Psoas muscle (tissue), 8 donors: ENCODE data around the gene FAM219B. TPM values are rescaled to one million over a fixed set of nuclear protein-coding genes. Genes with fewer than 3 reads are reported as not detected.
A peak's percentile ranks its signal among the peaks of the same experiment; 100 is the strongest.
"Not testable (repeated sequence)": the region's sequence is repeated elsewhere in the genome, so short reads cannot be mapped to it uniquely, and the experiment has no call there.

Experiments used
- ATAC-seq, 4 donors: fragments of 200-7000 bp; cut with Tn5 transposase; one replicate each; pipeline ENCODE4 v1.9.1; 2020; ENCODE audit warnings: moderate library complexity in 3 of 4, mild to moderate bottlenecking in 2 of 4
- DNase-seq, 2 donors: peaks; one replicate each; pipeline ENCODE4 v3.0.0-alpha.2; 2020
- H3K27ac ChIP-seq: fragments of 200-600 bp; one replicate; pipeline ENCODE4 v1.8.0; 2022
- H3K27me3 ChIP-seq, 3 donors: fragments of 200-600 bp in 1 of 3; one replicate each; pipeline versions ENCODE4 v1.6.1 to v1.8.0; 2013 to 2022; ENCODE audit warnings: low read length in 2 of 3, mild to moderate bottlenecking in 2 of 3, moderate library complexity in 1 of 3; ENCODE audit not compliant: insufficient read depth in 3 of 3
- H3K36me3 ChIP-seq, 2 donors: fragments of 200-600 bp in 1 of 2; one replicate each; pipeline versions ENCODE4 v1.6.1 to v1.8.0; 2013 to 2022; ENCODE audit warnings: low read depth in 1 of 2, mild to moderate bottlenecking in 1 of 2, moderate library complexity in 1 of 2; ENCODE audit not compliant: insufficient read depth in 1 of 2
- H3K4me1 ChIP-seq: fragments of 200-600 bp; one replicate; pipeline ENCODE4 v1.8.0; 2022
- H3K4me3 ChIP-seq: fragments of 200-600 bp; one replicate; pipeline ENCODE4 v1.8.0; 2022; ENCODE audit warnings: mild to moderate bottlenecking
- H3K9me3 ChIP-seq: fragments of 200-600 bp; one replicate; pipeline ENCODE4 v1.8.0; 2022
- CTCF ChIP-seq: fragments of 200-600 bp; IDR thresholded peaks from one replicate; pipeline ENCODE4 v1.8.0; 2022; ENCODE audit warnings: antibody characterized with exemption
- WGBS, 3 donors: extraction: QIAGEN DNeasy Blood & Tissue Kit; methylation state at CpG; one replicate each; pipeline versions ENCODE4 v1.1.6 to v1.1.7; 2013; 5-methylcytosine and 5-hydroxymethylcytosine counted together
- intact Hi-C, 2 donors: fragments of 100-400 bp; cut with DNase I; formaldehyde crosslinking; loops; one replicate each; pipeline versions ENCODE4 v1.11.0 to v1.14.2; 2022
- polyA plus RNA-seq, 3 donors: library from polyadenylated mRNA; stranded (reverse); fragments of 200-250 nt; gene quantifications; one replicate each; pipeline ENCODE4 v1.2.3, GENCODE V29; 2013
- total RNA-seq, 4 donors: library from RNA; stranded (reverse); fragmentation: NEBNext Ultra II Directional in 2 of 4; extraction: Animal tissue kit (Norgen Biotek cat#: 25700) in 2 of 4; gene quantifications; one replicate each; pipeline versions ENCODE4 v1.2.1 to v1.2.4, GENCODE V29; 2021 to 2023
- donor health status: healthy with polysubstance abuse.
- donor health status: DM: no; HTN: no; CAD: no; lungs with moderate emphysema.
- donor health status: Bipolar disorder and iron deficiency.
- donor health status: healthy.
- donor health status: DM: yes; HTN: yes; CAD: no.
- donor health status: DM: no; HTN: no; CAD: no.
- donor health status: DM: no; HTN: no; CAD: no.
- donor health status: DM: yes; HTN: yes; CAD: no.

The FAM219B gene
- total and polyA plus RNA-seq, 7 donors: 26.5 to 78.0 (median 48.4) TPM

DNA sequence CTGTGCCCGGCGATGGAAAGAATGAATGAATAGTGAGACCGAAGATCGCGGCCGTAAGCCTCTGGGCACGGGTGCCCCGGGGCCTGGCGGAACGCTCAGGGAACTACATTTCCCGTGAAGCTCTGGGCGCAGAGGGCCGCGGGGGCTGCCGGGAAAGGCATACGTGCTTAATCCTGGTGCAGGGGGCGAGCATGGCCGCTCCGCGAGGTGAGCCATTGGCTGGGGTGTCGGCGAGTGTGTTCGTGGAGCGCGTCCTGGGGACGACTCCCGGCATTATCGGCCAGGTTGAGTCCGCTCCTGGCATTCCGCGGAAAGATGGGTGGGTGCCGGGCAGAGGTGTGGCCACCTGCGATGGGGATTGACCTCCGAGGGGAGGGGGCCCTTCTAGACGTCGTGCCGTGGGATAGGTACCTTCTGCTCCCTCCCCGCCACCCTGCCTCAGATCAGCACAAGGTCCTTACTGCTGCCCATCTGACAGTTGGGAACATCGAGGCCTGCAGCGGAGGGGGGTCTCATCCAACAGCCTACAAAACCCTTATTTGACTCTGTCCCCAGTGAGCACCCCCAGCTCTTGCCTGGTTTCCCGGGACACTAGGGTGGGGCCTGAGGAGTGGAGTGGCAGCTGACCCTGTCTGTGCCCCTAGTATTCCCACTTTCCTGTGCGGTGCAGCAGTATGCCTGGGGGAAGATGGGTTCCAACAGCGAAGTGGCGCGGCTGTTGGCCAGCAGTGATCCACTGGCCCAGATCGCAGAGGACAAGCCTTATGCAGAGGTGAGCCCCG is 16.6 kb downstream of the FAM219B start, which contains the start of gene MPI:
Gene MPI (plus strand): TSS at position 160 of the 782 bp plus-strand sequence. CDS start 32 bp downstream, at position 192.
- intact Hi-C loops: no loop called here
- peak; percentile 6 for TF ChIP-seq CTCF
- ATAC-seq (peak; percentile 94 to 98 (median 95)), DNase-seq (peak; percentile 86 to 91)
- Histone ChIP-seq H3K27ac (peak within 1 kb of the TSS; percentile 90), H3K4me1 (peaks cover 18% of the 10 kb centered on the region), H3K9me3 (no peaks in the 10 kb centered on the region), H3K27me3 (no peaks in the 10 kb centered on the region), H3K4me3 (peak within 1 kb of the TSS; percentile 95), H3K36me3 (peaks cover 0 to 31% of the 10 kb centered on the region in 2 donors)
- 1% methylated on average over 42 to 47 of the region's 47 CpGs for WGBS, 3 donors

DNA sequence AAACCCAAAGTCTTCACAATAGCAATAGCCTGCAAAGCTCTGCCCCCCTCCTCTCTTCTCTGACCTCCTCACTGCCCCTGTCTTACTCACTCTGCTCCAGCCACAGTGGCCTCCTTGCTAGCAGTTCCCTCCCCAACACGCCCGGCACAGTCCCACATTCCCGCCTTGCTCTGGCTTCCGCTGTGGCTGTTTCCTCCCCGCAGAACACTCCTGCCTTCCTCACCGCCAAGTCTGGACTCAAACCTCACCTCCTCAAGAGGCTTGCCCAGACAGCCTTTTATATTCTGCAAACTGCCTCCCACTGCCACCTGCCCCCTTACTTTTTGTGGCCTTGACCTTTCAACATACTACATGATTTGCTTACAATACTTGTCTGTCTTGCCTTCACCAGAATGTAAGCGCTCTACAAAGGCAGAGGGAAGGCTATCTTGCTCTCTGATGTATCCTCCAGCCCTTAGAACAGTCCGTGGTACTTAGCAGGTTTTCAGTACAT is 17.2 kb downstream of the FAM219B start:
- no peaks in the 10 kb centered on the region for H3K27me3 ChIP-seq
- intact Hi-C loops: no loop called here
- H3K4me1 ChIP-seq: peaks cover 18% of the 10 kb centered on the region
- peaks cover 0 to 26% of the 10 kb centered on the region in 2 donors for H3K36me3 ChIP-seq
- no peak for TF ChIP-seq CTCF
- ATAC-seq (peak; percentile 29 to 64 (median 44)), DNase-seq (peak; percentile 47 to 67)
- no peaks in the 10 kb centered on the region for H3K9me3 ChIP-seq
- peak overlapping the region; percentile 95 for H3K4me3 ChIP-seq
- peak overlapping the region; percentile 90 for H3K27ac ChIP-seq
- WGBS, 3 donors: 12 to 29% (median 16%) methylated on average over 8 of the region's 8 CpGs

DNA sequence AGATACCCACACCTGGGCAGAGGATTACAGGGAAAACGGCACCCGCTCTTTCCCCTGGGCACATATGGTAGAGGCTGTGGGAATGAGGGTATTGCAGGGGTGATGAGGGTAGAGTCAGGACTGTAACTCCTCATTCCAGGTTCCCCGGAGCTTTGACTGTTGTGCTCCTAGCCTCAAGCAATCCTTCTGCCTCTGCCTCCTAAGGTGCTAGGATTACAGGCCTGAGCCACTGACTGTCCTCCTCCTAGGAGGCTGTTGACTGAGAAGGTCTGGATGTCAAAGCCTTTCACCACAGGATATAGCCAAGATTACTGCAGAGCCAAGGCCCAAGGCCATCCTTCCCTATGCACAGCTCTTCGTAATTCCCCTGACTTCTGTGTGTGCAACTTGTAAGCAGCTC is 17.9 kb downstream of the FAM219B start:
- Histone ChIP-seq H3K4me3 (no peak overlapping the region), H3K27ac (peak overlapping the region; percentile 90)

DNA sequence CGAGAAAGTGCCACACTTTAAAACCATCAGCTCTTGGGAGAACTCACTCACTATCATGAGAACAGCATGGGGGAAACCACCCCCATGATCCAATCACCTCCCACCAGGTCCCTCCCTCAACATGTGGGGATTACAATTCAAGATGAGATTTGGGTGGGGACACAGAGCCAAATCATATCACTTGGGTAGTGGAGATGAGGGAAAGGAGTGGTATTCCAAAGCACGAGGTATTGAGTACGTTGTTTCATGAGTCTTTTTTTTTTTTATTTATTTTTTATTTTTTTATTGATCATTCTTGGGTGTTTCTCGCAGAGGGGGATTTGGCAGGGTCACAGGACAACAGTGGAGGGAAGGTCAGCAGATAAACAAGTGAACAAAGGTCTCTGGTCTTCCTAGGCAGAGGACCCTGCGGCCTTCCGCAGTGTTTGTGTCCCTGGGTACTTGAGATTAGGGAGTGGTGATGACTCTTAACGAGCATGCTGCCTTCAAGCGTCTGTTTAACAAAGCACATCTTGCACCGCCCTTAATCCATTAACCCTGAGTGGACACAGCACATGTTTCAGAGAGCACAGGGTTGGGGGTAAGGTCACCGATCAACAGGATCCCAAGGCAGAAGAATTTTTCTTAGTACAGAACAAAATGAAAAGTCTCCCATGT is 19.0 kb downstream of the FAM219B start:
- DNase-seq, intact Hi-C loops, H3K4me3 ChIP-seq, H3K9me3 ChIP-seq, H3K27ac ChIP-seq, ATAC-seq, H3K27me3 ChIP-seq: not testable (repeated sequence)
- Histone ChIP-seq H3K36me3 (peaks cover 0 to 12% of the 10 kb centered on the region in 2 donors), H3K4me1 (peaks cover 18% of the 10 kb centered on the region)
- WGBS, 3 donors: 78 to 86% (median 80%) methylated on average over 6 to 9 of the region's 10 CpGs

More for the DNA sequence above, 17.9 kb downstream of the FAM219B start:
- 91 to 95% (median 95%) methylated on average over 4 of the region's 4 CpGs for WGBS, 3 donors
- intact Hi-C loops: no loop called here
- ATAC-seq (no peak), DNase-seq (peak in 1 of 2 donors; percentile 13)
- TF ChIP-seq CTCF: no peak
- H3K4me1 ChIP-seq: peaks cover 18% of the 10 kb centered on the region
- H3K27me3 ChIP-seq: no peaks in the 10 kb centered on the region
- no peaks in the 10 kb centered on the region for H3K9me3 ChIP-seq
- H3K36me3 ChIP-seq: peaks cover 0 to 22% of the 10 kb centered on the region in 2 donors

- Histone ChIP-seq H3K9me3 (peaks cover 2% of the 10 kb centered on the region), H3K4me3 (no peak overlapping the region), H3K27me3 (no peaks in the 10 kb centered on the region), H3K36me3 (no peaks in the 10 kb centered on the region), H3K4me1 (peaks cover 11% of the 10 kb centered on the region), H3K27ac (no peak overlapping the region)
- WGBS, 3 donors: 69 to 80% (median 76%) methylated on average over 5 of the region's 5 CpGs
- DNase-seq (peak in 1 of 2 donors; percentile 11), ATAC-seq (no peak)
- intact Hi-C loops: no loop called here
- TF ChIP-seq CTCF: no peak
These were observed 21.2 kb downstream of the FAM219B start for GRCh38 chr15:74885461-74885860.
